HUES64 (cell line): ENCODE results near the gene CPOX.

Experiments used
- H3K27ac ChIP-seq: 2 replicates; pipeline ENCODE4 v1.7.0; 2013; ENCODE audit warnings: low read depth, low read length, inconsistent platforms
- H3K27me3 ChIP-seq: 2 replicates; pipeline ENCODE4 v1.6.1; 2013; ENCODE audit warnings: mild to moderate bottlenecking, low read length; ENCODE audit not compliant: insufficient read depth
- H3K36me3 ChIP-seq: 2 replicates; pipeline ENCODE4 v1.6.1; 2013; ENCODE audit warnings: mild to moderate bottlenecking, low read length; ENCODE audit not compliant: insufficient read depth
- H3K4me1 ChIP-seq: 2 replicates; pipeline ENCODE4 v1.6.1; 2013; ENCODE audit warnings: mild to moderate bottlenecking, low read length, moderate library complexity; ENCODE audit not compliant: insufficient read depth
- H3K4me3 ChIP-seq: 2 replicates; pipeline ENCODE4 v1.5.1; 2013; ENCODE audit warnings: mild to moderate bottlenecking, low read length, moderate library complexity
- H3K9ac ChIP-seq: 2 replicates; pipeline ENCODE4 v1.6.1; 2013; ENCODE audit warnings: mild to moderate bottlenecking, low read depth, low read length
- H3K9me3 ChIP-seq: 2 replicates; pipeline ENCODE4 v1.6.1; 2013; ENCODE audit warnings: low read depth, low read length; ENCODE audit not compliant: insufficient read depth
- WGBS: fragments of 150-250, 120-280 bp; methylation state at CpG from one replicate; pipeline ENCODE4 v1.1.7; 2013; ENCODE audit warnings: missing lambda C conversion rate; 5-methylcytosine and 5-hydroxymethylcytosine counted together

CPOX gene

GRCh38 chr3:98594628-98595324 is 1.4 kb upstream of the CPOX start:
- H3K27ac ChIP-seq, result no peak overlapping the region

GRCh38 chr3:98592345-98592935 is 971 bp downstream of the CPOX start:
- Histone ChIP-seq H3K4me3 (peak overlapping the region; percentile 78), H3K9ac (peak overlapping the region; percentile 73), H3K9me3 (no peaks in the 10 kb centered on the region), H3K36me3 (peaks cover 37% of the 10 kb centered on the region), H3K27me3 (no peaks in the 10 kb centered on the region), H3K4me1 (peaks cover 9% of the 10 kb centered on the region; the same call in 1 of the 2 replicates), H3K27ac (no peak overlapping the region)
- 39% methylated on average over 11 of the region's 11 CpGs for WGBS

More at GRCh38 chr3:98594628-98595324, 1.4 kb upstream of the CPOX start:
- Histone ChIP-seq H3K36me3 (peaks cover 16% of the 10 kb centered on the region), H3K9me3 (no peaks in the 10 kb centered on the region), H3K4me1 (peaks cover 9% of the 10 kb centered on the region; the same call in 1 of the 2 replicates), H3K9ac (no peak overlapping the region), H3K27me3 (no peaks in the 10 kb centered on the region), H3K4me3 (no peak overlapping the region)
- WGBS, result 85% methylated on average over 5 of the region's 5 CpGs

GRCh38 chr3:98589331-98590036 is 3.9 kb downstream of the CPOX start:
- Histone ChIP-seq H3K4me1 (peaks cover 10% of the 10 kb centered on the region), H3K9me3 (no peaks in the 10 kb centered on the region), H3K27ac (no peak overlapping the region), H3K4me3 (no peak overlapping the region), H3K27me3 (no peaks in the 10 kb centered on the region), H3K9ac (no peak overlapping the region), H3K36me3 (peaks cover 62% of the 10 kb centered on the region)
- 92% methylated on average over 2 of the region's 2 CpGs for WGBS

- Histone ChIP-seq H3K36me3 (peaks cover 76% of the 10 kb centered on the region), H3K27me3 (no peaks in the 10 kb centered on the region), H3K9ac (no peak overlapping the region), H3K9me3 (no peaks in the 10 kb centered on the region), H3K27ac (no peak overlapping the region), H3K4me3 (no peak overlapping the region), H3K4me1 (peaks cover 10% of the 10 kb centered on the region)
These were observed 5.3 kb downstream of the CPOX start for GRCh38 chr3:98588065-98588464.

- Histone ChIP-seq H3K27ac (no peak overlapping the region), H3K9me3 (no peaks in the 10 kb centered on the region), H3K4me1 (peaks cover 10% of the 10 kb centered on the region), H3K27me3 (no peaks in the 10 kb centered on the region), H3K36me3 (peaks cover 80% of the 10 kb centered on the region), H3K4me3 (no peak overlapping the region), H3K9ac (no peak overlapping the region)
- 94% methylated on average over 2 of the region's 2 CpGs for WGBS
These were observed 5.8 kb downstream of the CPOX start for GRCh38 chr3:98587654-98588053.

GRCh38 chr3:98584547-98584946 is 8.9 kb downstream of the CPOX start:
- 86% methylated on average over 2 of the region's 2 CpGs for WGBS
- H3K27ac ChIP-seq, result no peak overlapping the region

GRCh38 chr3:98583766-98584165 is 9.6 kb downstream of the CPOX start:
- 94% methylated on average over 4 of the region's 4 CpGs for WGBS

More at GRCh38 chr3:98584547-98584946, 8.9 kb downstream of the CPOX start:
- Histone ChIP-seq H3K36me3 (peaks cover 91% of the 10 kb centered on the region), H3K4me1 (peaks cover 7% of the 10 kb centered on the region; the same call in 1 of the 2 replicates), H3K4me3 (no peak overlapping the region), H3K9ac (no peak overlapping the region), H3K9me3 (no peaks in the 10 kb centered on the region), H3K27me3 (no peaks in the 10 kb centered on the region)

GRCh38 chr3:98582042-98582441 is 11.4 kb downstream of the CPOX start:
- Histone ChIP-seq H3K4me3 (no peak overlapping the region), H3K27me3 (no peaks in the 10 kb centered on the region), H3K27ac (no peak overlapping the region), H3K9me3 (no peaks in the 10 kb centered on the region), H3K36me3 (peaks cover 93% of the 10 kb centered on the region), H3K4me1 (peaks cover 7% of the 10 kb centered on the region; the same call in 1 of the 2 replicates), H3K9ac (no peak overlapping the region)
- WGBS, result 87% methylated on average over 1 of the region's 1 CpG

More at GRCh38 chr3:98583766-98584165, 9.6 kb downstream of the CPOX start:
- peaks cover 92% of the 10 kb centered on the region for H3K36me3 ChIP-seq
- H3K9ac ChIP-seq, result no peak overlapping the region
- H3K4me3 ChIP-seq, result no peak overlapping the region
- no peaks in the 10 kb centered on the region for H3K27me3 ChIP-seq
- H3K9me3 ChIP-seq, result no peaks in the 10 kb centered on the region
- H3K27ac ChIP-seq, result no peak overlapping the region
- peaks cover 7% of the 10 kb centered on the region; the same call in 1 of the 2 replicates for H3K4me1 ChIP-seq

GRCh38 chr3:98581474-98581873 is 11.9 kb downstream of the CPOX start:
- Histone ChIP-seq H3K27me3 (no peaks in the 10 kb centered on the region), H3K27ac (no peak overlapping the region), H3K4me3 (no peak overlapping the region), H3K36me3 (peaks cover 96% of the 10 kb centered on the region), H3K4me1 (peaks cover 7% of the 10 kb centered on the region; the same call in 1 of the 2 replicates), H3K9me3 (no peaks in the 10 kb centered on the region), H3K9ac (no peak overlapping the region)
- WGBS, result 100% methylated on average over 1 of the region's 1 CpG

- Histone ChIP-seq H3K9ac (no peak overlapping the region), H3K36me3 (peaks cover 90% of the 10 kb centered on the region)
These were observed 12.7 kb downstream of the CPOX start for GRCh38 chr3:98580401-98581386.

More at GRCh38 chr3:98580401-98581386, 12.7 kb downstream of the CPOX start:
- no peak overlapping the region for H3K4me3 ChIP-seq
- H3K4me1 ChIP-seq, result peaks cover 7% of the 10 kb centered on the region; the same call in 1 of the 2 replicates
- H3K9me3 ChIP-seq, result no peaks in the 10 kb centered on the region
- no peaks in the 10 kb centered on the region for H3K27me3 ChIP-seq
- WGBS, result 96% methylated on average over 7 of the region's 8 CpGs
- no peak overlapping the region for H3K27ac ChIP-seq
